H7 (cell line): ENCODE measurements around the gene NHEJ1. TPM values are rescaled to one million over a fixed set of nuclear protein-coding genes. Genes with fewer than 3 reads are reported as not detected.

Experiments
- DNase-seq: peaks from one replicate; pipeline ENCODE4 v3.0.0; 2012
- H3K27me3 ChIP-seq: 2 replicates; pipeline ENCODE4 v1.6.0; 2011; ENCODE audit warnings: mild to moderate bottlenecking, low read length; ENCODE audit not compliant: control insufficient read depth, insufficient read depth
- H3K36me3 ChIP-seq: replicated peaks from 2 replicates; pipeline ENCODE4 v1.5.1; 2011; ENCODE audit warnings: low read length; ENCODE audit not compliant: control insufficient read depth, insufficient read depth
- H3K4me3 ChIP-seq: 2 replicates; pipeline ENCODE4 v1.5.1; 2011; ENCODE audit warnings: low read depth, mild to moderate bottlenecking, control low read depth, low read length, moderate library complexity; ENCODE audit not compliant: insufficient read depth
- total RNA-seq: library from RNA; depleted of rRNA; stranded (reverse); fragments of >200 nt; shearing (Covaris generic); gene quantifications from 2 replicates; pipeline ENCODE4 v1.2.3, GENCODE V29; 2014

NHEJ1 gene
- total RNA-seq, 1 experiment from 2014 or later, result 22.0 TPM

DNA sequence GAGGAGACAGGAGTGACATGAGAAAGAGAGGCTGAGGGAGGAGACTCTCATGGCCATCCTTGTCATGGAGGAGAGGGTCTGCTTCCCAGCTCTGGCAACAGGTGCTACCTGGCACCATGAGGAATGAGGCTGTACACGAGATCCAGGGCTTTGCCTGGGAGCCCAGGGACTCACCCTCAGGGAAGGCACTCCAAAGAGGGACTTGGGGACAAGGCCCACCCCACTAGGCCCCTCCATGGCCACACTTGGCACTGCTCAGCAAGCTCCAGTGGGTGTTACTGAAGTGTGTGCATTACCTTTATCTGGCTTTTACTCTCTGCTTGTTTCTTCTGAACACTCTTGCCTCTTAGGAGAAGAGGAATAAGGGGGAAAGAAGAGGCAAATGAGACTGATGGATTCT, 122.0 kb downstream of the NHEJ1 start:
- no peak for DNase-seq
- no peaks in the 10 kb centered on the region for H3K36me3 ChIP-seq
- H3K4me3 ChIP-seq, result no peak overlapping the region
- peaks cover 17% of the 10 kb centered on the region; the same call in 1 of the 2 replicates for H3K27me3 ChIP-seq

DNA sequence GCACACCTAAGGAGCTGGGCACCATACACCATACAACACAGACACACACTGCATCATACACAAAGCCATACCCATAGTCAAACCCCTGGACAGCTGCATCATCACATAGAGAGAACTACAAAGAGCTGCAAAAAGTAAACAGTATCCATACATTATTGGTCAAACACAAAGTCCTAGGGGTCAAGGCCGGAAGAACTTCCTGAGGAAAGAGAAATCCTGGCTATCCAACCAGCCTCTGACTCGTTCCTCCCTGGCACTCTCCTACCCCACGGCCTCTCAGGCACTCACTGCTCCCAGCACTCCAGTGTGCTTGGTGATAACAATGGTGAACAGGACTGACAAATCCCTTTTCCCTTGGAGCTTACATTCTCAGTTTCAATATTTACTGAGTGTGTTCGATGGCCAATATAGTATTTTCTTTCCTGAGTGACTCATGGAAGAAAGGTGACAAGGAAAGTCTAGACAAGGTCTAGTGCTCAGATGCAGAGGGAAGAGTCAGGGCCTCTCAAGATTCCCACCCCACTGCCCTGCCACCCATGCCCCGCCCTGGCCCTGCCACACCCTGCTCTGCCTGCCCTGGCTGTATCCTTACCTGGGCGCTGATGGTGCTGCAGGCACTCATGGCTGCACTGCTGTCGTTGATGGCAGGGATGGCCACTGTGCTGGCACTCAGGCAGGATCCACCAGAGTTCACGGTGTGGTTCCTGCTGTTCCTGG, 122.7 kb downstream of the NHEJ1 start:
- peaks cover 17% of the 10 kb centered on the region; the same call in 1 of the 2 replicates for H3K27me3 ChIP-seq

DNA sequence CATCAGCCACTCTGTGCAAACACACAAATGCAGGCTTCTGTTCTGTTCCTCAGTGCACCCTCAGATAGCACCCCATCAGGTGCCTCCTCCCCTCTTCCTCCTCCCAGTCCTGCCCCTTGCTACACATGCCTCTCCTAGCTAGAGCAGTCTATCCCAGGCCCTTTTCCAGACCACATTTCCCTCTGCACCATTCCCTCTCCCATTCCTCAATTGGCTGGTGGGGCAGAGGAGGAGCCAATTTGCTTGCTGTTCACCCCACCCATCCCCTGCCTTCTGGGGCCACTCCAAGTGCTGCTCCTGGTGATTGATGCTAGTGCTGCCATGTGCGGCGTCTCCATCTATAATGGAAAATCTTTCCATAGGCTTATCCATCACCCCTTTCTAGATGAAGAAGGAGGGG, 124.7 kb downstream of the NHEJ1 start:
- no peak for DNase-seq
- Histone ChIP-seq H3K36me3 (no peaks in the 10 kb centered on the region), H3K27me3 (peaks cover 15% of the 10 kb centered on the region; the same call in 1 of the 2 replicates), H3K4me3 (no peak overlapping the region)

More for the DNA sequence above, 122.7 kb downstream of the NHEJ1 start:
- DNase-seq, result no peak
- Histone ChIP-seq H3K4me3 (no peak overlapping the region), H3K36me3 (no peaks in the 10 kb centered on the region)

DNA sequence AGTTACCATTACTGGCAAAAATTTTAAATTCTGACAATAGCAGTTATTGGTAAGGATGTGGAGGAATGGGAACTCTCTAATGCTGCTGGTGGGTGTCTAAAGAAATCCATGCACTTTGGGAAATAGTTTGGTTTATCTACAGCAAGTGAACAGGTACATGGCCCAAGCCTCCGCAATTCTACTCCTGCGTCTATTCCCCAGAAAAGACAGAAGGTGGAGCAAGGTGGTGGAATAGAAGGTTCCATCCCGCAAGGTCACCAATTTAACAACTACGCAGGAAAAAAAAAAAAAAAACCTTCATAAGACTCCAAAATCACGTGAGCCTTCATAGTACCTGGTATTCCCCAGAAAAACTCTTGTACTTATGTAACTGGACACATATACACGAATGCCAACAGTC, 125.8 kb downstream of the NHEJ1 start:
- no peak for DNase-seq
- H3K27me3 ChIP-seq, result peaks cover 10% of the 10 kb centered on the region; the same call in 1 of the 2 replicates

DNA sequence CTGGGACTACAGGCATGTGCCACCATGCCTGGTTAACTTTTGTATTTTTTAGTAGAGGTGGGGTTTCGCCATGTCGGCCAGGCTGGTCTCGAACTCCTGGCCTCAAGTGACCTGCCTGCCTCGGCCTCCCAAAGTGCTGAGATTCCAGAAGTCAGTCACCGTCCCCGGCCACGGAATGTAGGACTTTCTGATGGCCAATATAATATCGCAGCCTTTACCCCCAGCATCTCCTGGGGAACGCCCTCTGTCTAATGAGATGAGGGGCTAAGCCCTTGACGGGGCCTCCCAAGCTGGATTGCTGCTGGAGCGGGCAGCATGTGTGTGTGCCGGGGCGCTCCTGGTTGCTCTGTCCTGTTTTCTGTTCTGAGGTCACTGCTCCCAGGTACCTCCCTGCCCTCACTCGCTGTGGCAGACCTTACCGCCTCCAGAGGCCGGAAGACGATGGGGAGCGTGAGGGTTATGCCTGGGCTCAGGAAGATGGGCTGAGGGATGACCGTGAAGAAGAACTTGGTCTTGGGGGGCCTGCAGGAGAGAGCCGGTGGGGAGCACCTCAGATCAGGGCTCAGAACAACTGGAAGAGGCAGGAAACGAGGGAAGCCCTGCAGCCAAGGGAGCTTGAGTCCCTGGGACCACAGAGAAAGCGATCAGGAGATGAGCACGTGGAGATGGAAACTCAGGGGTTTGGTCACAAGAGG, 128.4 kb downstream of the NHEJ1 start:
- Histone ChIP-seq H3K36me3 (no peaks in the 10 kb centered on the region), H3K27me3 (peaks cover 8% of the 10 kb centered on the region; the same call in 1 of the 2 replicates), H3K4me3 (no peak overlapping the region)
- DNase-seq, result no peak

More for the DNA sequence above, 125.8 kb downstream of the NHEJ1 start:
- H3K36me3 ChIP-seq, result no peaks in the 10 kb centered on the region
- no peak overlapping the region for H3K4me3 ChIP-seq

DNA sequence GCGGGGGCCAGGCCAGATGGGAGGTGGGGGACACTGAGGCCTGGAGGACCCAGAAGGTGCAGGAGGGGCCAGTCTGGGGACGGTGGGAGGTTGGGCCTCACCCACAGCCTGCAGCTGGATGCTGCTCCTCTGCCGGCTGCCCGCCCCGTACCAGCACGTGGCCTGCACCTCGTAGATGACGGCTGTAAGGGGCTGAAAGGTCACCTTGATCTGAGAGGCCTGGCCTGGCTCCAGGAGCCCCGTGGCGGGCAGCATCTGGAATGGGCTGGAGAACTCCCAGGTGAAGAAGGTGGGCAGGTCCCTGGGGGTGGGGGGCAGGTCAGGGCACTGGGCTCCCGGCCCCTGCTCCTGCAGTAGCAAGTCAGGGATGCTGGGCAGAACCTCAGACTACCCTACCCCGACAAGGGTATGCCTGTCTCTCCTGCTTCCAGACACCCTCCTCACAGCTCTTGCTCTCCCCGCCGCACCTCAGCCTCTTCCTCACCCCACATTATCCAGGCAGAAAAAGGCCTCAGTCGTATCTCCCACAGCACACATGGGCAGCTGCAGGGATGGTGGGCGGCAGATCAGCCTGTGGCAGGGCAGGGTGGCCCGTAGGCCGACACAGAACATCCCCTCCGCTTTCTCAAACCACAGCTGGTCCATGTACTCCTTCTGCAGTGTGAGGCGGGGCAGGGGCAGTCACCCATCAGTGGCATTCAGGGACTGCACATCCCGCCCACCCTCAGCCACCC, 129.4 kb downstream of the NHEJ1 start:
- no peaks in the 10 kb centered on the region for H3K36me3 ChIP-seq
- H3K4me3 ChIP-seq, result no peak overlapping the region
- peaks cover 8% of the 10 kb centered on the region; the same call in 1 of the 2 replicates for H3K27me3 ChIP-seq
- DNase-seq, result no peak

DNA sequence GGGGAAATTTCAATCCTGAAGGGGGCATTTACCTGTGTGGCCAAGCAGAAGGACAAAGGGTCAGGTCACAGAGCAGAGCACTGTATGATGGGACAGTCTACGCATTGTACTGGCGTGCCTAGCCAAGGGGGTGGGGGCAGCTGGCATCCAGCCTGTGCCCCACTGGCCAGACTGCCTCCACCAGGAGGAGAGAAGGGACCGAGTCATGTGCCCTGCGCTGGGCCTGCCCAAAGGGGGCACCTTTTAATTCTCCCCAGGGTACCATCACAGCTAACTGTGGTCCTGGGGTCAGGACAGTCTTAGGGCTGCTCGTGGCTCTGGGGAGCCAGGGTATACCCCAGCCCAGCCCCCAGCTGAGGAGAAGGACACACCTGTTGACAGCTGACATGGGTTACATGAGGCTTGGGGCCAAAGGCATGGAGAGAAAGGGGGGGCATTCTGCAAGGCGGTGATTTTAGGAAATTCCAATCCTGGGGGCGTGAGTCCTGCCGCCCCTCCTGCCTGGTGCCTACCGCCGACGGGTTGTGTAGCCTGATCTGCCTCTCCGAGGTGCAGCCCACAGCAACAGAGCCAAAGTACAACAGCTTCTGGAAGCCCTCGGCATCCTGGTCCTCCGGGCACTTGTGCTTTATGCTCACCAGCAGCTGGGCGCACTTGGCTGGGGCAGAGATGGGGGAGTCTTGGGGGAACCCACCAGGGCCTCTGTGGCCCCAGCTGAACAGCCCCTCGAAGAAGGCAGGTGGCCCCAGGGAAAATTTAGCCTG, 130.3 kb downstream of the NHEJ1 start:
- Histone ChIP-seq H3K36me3 (no peaks in the 10 kb centered on the region), H3K27me3 (peaks cover 6% of the 10 kb centered on the region; the same call in 1 of the 2 replicates), H3K4me3 (no peak overlapping the region)
- DNase-seq, result no peak

DNA sequence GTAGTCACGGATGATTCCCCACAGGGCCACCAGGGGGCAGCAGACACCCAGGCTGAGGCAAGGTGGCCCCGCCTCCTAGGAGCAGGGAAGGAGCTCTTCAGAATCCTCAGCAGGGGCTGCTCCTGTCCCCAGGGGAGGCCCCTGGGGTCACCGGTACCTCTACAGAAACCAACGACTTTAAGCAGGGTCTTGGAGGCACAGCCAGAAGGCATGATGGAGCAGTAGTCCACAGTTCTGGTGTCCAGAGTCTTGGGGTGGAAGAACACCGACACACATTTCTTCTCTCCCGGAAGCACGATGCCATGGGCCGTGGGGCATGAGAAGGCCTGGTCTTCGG, 130.8 kb downstream of the NHEJ1 start:
- peak; percentile 95 for DNase-seq
- Histone ChIP-seq H3K36me3 (no peaks in the 10 kb centered on the region), H3K27me3 (peaks cover 5% of the 10 kb centered on the region; the same call in 1 of the 2 replicates), H3K4me3 (no peak overlapping the region)

DNA sequence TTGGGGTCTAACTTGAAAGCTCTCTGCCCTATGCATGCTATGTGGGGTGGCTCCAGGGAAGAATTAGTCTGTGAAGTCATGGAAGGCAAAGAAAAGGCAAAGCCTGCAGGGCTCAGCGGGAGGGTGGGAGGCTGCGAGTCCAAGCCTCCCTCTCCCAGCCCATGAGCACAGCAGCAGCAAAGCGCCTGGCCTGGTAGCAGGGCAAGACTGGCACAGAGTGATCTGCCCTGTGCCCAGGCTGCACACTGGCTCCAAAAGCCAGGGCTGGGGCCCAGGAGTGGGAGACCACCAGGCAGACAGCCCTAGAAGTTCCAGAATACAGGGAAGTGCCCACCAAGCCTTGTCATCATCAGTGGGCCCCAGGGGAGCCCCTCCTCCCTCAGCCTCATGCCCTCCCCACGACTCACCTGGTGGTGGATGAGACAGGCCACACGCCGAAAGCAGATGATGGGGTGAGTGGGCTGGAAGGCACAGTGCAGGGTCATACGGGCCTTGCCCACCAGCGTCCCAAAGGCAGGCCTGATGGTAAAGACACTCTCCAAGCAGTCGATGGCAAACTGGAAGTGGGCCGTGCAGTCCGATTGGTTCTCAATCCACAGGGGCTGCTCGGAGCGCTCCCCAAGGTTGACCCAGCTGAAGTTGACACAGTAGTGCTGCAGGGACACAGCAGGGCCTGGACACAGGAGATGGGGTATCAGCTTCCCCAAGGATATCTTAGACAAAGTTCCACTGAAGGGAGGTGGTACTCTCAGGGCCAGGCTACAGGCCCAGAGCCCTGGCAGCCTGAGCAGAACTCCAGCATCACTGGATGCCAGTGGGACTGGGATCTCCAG, 131.4 kb downstream of the NHEJ1 start:
- Histone ChIP-seq H3K36me3 (no peaks in the 10 kb centered on the region), H3K4me3 (no peak overlapping the region), H3K27me3 (peaks cover 3% of the 10 kb centered on the region; the same call in 1 of the 2 replicates)
- DNase-seq, result no peak

DNA sequence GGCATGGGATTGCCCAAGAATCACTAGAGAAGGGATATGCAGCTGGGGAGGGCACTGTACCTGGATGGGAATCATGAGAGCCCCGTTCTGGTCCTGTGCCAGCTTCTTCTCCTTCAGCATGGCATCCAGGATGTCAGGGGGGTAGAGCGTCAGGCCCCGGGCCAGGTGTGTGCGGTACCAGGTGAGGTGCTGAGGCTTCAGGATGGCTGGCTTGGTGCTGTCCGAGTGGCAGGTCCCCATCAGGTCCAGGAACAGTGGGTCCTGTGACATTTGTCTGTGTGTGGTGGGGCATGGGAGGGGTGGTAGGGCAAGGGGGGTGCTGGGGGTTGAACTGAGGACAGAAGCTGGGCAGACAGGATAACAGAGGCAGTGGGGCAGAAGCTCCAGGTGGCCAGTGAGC, 132.5 kb downstream of the NHEJ1 start:
- Histone ChIP-seq H3K36me3 (no peaks in the 10 kb centered on the region), H3K27me3 (no peaks in the 10 kb centered on the region), H3K4me3 (no peak overlapping the region)
- DNase-seq, result no peak

DNA sequence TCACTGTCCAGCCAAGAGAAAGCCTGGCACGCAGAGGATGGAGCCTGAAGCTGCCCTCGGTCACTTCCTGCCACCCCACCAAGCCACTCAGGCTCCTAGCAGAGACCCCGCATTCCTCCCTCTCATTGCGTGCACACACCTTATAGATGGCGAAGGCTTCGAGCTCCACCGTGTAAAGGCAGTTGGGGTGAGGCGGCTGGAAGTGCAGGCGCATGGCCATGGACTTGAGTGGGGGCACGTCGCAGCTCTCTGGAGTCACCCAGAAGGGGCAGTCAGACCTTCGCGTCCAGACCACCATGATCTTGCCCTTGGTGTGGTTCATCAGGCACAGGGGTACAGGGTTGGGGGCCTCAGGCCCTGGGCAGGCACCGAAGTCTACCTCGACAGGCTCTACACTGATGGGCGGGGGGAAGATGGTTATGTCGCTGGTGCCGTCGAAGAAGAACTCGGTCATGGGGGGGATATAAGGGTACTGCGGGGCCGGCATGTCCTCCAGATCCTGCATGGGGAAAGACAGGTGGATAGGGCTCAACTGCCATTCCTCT, 133.0 kb downstream of the NHEJ1 start:
- Histone ChIP-seq H3K4me3 (no peak overlapping the region), H3K36me3 (no peaks in the 10 kb centered on the region), H3K27me3 (no peaks in the 10 kb centered on the region)
- DNase-seq, result no peak

DNA sequence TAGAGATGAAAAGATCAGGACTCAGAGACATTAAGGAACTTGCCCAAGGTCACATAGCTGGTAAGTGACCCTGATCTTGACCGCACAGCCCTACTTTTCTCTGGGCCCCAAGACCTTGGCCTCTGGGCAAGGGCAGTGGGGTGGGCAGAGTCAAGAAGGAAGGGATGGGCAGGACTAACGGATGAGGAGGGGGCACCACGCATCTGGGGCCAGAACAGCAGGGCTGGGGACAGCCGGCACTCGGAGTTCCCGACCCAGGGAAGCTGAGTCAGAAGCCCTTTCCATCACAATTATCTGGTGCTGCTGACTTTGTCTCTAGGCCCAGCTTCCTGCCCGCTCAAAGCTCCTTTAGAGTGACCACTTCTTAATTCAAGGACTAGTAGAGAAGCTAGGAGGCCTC, 133.7 kb downstream of the NHEJ1 start:
- no peak overlapping the region for H3K4me3 ChIP-seq
- no peak for DNase-seq
- H3K36me3 ChIP-seq, result no peaks in the 10 kb centered on the region
- no peaks in the 10 kb centered on the region for H3K27me3 ChIP-seq
